Neural cell (in vitro differentiated cells): Measurements from ENCODE around the gene ASS1.

Experiments used
- CTCF ChIP-seq: fragments of 450-650 bp; IDR thresholded peaks from 2 replicates; pipeline ENCODE4 v1.5.1; 2014; ENCODE audit warnings: antibody characterized with exemption, mild to moderate bottlenecking, moderate library complexity; ENCODE audit not compliant: poor library complexity, severe bottlenecking
- EP300 ChIP-seq: fragments of 450-650 bp; conservative IDR thresholded peaks from 2 replicates; pipeline ENCODE4 v1.6.1; 2014; ENCODE audit warnings: antibody characterized with exemption, mild to moderate bottlenecking, moderate library complexity; ENCODE audit not compliant: poor library complexity, severe bottlenecking

- TF ChIP-seq CTCF, result no peak
- TF ChIP-seq EP300, result no peak
These were observed 7.0 kb downstream of the ASS1 start for GRCh38 chr9:130451509-130452388.
